SK-N-SH treated with all-trans-retinoic acid at 6 μM for 48 hours (cell line): ENCODE results near the gene SLC30A3.

Experiments
- ARNTL ChIP-seq: fragments of 450-650 bp; formaldehyde crosslinking; IDR thresholded peaks from 2 replicates; pipeline ENCODE4 v1.5.0; 2020; ENCODE audit warnings: low read depth, mild to moderate bottlenecking, moderate library complexity, borderline replicate concordance
- OSR1 ChIP-seq: fragments of 250-450 bp; sonication (Bioruptor Pico); IDR thresholded peaks from 2 replicates; pipeline ENCODE4 v1.8.0; 2022; ENCODE audit warnings: moderate library complexity, mild to moderate bottlenecking, inconsistent platforms
- RARB ChIP-seq: fragments of 250-450 bp; sonication (Bioruptor Pico); IDR thresholded peaks from 2 replicates; pipeline ENCODE4 v1.8.0; 2021; ENCODE audit warnings: mild to moderate bottlenecking, moderate library complexity
- SNAI2 ChIP-seq: fragments of 250-450 bp; sonication (Bioruptor Pico); IDR thresholded peaks from 2 replicates; pipeline ENCODE4 v1.5.0; 2020; ENCODE audit warnings: mild to moderate bottlenecking, moderate library complexity
- TSHZ2 ChIP-seq: fragments of 250-450 bp; sonication (Bioruptor Pico); IDR thresholded peaks from 2 replicates; pipeline ENCODE4 v1.5.0; 2020; ENCODE audit warnings: mild to moderate bottlenecking, moderate library complexity
- ZC3H10 ChIP-seq: fragments of 250-450 bp; sonication (Bioruptor Pico); IDR thresholded peaks from 2 replicates; pipeline ENCODE4 v1.5.1; 2021; ENCODE audit warnings: mild to moderate bottlenecking, moderate library complexity
- ZFP30 ChIP-seq: fragments of 450-650 bp; formaldehyde crosslinking; IDR thresholded peaks from 2 replicates; pipeline ENCODE4 v1.5.0; 2022; ENCODE audit warnings: mild to moderate bottlenecking, moderate library complexity
- TF ChIP-seq, protein P1 (sequence below): fragments of 250-450 bp; sonication (Bioruptor Pico); IDR thresholded peaks from 2 replicates; pipeline ENCODE4 v1.8.0; 2020; ENCODE audit warnings: mild to moderate bottlenecking, moderate library complexity, borderline replicate concordance
- TF ChIP-seq, protein P2 (sequence below): fragments of 250-450 bp; sonication (Bioruptor Pico); IDR thresholded peaks from 2 replicates; pipeline ENCODE4 v1.5.1; 2020; ENCODE audit warnings: low read depth, mild to moderate bottlenecking, moderate library complexity

- TF ChIP-seq OSR1 (no peak), TSHZ2 (no peak), ZC3H10 (CRISPR knock-in tag) (no peak), ARNTL (CRISPR knock-in tag) (no peak), ZFP30 (no peak), SNAI2 (CRISPR knock-in tag) (no peak), RARB (no peak)
- TF ChIP-seq, protein P1, sequence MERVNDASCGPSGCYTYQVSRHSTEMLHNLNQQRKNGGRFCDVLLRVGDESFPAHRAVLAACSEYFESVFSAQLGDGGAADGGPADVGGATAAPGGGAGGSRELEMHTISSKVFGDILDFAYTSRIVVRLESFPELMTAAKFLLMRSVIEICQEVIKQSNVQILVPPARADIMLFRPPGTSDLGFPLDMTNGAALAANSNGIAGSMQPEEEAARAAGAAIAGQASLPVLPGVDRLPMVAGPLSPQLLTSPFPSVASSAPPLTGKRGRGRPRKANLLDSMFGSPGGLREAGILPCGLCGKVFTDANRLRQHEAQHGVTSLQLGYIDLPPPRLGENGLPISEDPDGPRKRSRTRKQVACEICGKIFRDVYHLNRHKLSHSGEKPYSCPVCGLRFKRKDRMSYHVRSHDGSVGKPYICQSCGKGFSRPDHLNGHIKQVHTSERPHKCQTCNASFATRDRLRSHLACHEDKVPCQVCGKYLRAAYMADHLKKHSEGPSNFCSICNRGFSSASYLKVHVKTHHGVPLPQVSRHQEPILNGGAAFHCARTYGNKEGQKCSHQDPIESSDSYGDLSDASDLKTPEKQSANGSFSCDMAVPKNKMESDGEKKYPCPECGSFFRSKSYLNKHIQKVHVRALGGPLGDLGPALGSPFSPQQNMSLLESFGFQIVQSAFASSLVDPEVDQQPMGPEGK (CRISPR knock-in tag), result no peak
- TF ChIP-seq, protein P2, sequence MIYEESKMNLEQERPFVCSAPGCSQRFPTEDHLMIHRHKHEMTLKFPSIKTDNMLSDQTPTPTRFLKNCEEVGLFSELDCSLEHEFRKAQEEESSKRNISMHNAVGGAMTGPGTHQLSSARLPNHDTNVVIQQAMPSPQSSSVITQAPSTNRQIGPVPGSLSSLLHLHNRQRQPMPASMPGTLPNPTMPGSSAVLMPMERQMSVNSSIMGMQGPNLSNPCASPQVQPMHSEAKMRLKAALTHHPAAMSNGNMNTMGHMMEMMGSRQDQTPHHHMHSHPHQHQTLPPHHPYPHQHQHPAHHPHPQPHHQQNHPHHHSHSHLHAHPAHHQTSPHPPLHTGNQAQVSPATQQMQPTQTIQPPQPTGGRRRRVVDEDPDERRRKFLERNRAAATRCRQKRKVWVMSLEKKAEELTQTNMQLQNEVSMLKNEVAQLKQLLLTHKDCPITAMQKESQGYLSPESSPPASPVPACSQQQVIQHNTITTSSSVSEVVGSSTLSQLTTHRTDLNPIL (CRISPR knock-in tag), result no peak
Observed at GRCh38 chr2:27280826-27281225, 18.0 kb upstream of the SLC30A3 start.
